PFSK-1 (cell line): Measurements from ENCODE around the gene TRAF1.

Source experiments
- FOXP2 ChIP-seq: optimal IDR thresholded peaks from 2 replicates; pipeline ENCODE3; 2011; ENCODE audit warnings: borderline replicate concordance, control low read depth, inconsistent platforms; ENCODE audit not compliant: insufficient read depth; ENCODE audit errors: extremely low read length, extremely low read depth
- REST ChIP-seq, 2 experiments: IDR thresholded peaks; 2 replicates each; pipeline versions ENCODE4 v1.6.1 to v1.8.0; 2011 to 2012; ENCODE audit warnings: low read depth in 2 of 2, low read length in 2 of 2, control low read depth in 1 of 2, inconsistent platforms in 1 of 2, mild to moderate bottlenecking in 1 of 2, moderate library complexity in 1 of 2; ENCODE audit not compliant: insufficient read depth in 1 of 2

DNA sequence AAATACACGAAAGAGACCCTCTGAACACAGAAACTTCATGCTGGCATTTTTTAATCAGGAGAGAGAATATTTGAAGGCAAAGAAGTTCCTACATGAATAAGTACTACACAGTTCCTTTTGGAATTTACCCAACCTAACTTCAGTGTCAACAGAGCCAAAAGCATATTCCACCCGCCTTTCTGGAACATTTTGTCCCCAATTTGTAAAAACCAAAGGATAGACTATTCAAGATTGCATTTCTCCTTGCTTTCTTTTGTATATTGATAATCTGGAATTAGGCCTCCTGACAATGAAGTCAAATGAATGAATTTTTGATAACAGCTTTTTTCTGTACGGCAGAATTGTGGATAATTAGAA is 39.4 kb upstream of the TRAF1 start:
- no peak for TF ChIP-seq FOXP2
- TF ChIP-seq REST (IDR thresholded peaks at IDR 0.05; ENCODE audit: insufficient read depth in 1 of 2, low read depth in 2 of 2, low read length in 2 of 2), result no peak
